ENCODE results near the gene CCNA2. TPM values are rescaled to one million over a fixed set of nuclear protein-coding genes. Genes with fewer than 3 reads are reported as not detected.
A peak's percentile ranks its signal among the peaks of the same experiment; 100 is the strongest.

CCNA2 gene
- total RNA-seq, 2 experiments from 2014 or later = 149 to 162 TPM

DNA sequence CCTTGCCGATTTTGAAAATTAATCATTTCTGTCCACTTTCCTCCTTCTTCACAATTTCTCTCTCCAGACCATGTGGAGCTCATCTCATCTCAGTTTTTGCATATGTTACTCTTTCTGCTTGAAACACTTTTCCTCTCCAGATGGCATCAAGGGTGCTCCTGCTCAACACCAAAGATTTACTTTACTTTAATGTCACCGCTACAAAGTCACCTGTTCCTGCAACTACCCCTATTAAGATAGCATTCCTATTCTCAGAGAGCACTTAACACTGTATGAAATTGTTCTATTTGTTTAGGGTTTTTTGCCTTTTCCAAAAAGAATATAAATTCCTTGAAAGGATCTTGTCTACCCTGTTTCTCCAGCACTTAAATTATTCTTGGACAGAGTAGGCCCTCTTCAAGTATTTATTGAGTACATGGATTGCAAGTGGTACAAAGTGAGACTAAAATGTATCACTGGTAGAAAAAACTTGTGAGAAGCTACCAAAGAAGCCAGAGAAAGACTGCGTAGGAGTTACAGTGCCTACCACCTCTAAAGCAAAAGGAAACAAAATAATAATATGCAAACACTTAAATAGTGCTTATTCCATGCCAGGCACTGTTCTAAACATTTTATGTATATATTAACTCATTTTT lies 23.7 kb downstream of the CCNA2 start:
- BruUV-seq (replicated peaks) = no TSS peak
- ChIA-PET POLR2A (interaction anchor here (0.6 to 3.8 kb wide), 9 partner anchors 9 to 173 kb away, joined by 3 to 22 read pairs (median 3); partner anchors contain the start of genes BBS7 and CCNA2), CTCF (ENCODE audit: unreplicated experiment) (no interaction called here)
- TF ChIP-seq, protein P1, sequence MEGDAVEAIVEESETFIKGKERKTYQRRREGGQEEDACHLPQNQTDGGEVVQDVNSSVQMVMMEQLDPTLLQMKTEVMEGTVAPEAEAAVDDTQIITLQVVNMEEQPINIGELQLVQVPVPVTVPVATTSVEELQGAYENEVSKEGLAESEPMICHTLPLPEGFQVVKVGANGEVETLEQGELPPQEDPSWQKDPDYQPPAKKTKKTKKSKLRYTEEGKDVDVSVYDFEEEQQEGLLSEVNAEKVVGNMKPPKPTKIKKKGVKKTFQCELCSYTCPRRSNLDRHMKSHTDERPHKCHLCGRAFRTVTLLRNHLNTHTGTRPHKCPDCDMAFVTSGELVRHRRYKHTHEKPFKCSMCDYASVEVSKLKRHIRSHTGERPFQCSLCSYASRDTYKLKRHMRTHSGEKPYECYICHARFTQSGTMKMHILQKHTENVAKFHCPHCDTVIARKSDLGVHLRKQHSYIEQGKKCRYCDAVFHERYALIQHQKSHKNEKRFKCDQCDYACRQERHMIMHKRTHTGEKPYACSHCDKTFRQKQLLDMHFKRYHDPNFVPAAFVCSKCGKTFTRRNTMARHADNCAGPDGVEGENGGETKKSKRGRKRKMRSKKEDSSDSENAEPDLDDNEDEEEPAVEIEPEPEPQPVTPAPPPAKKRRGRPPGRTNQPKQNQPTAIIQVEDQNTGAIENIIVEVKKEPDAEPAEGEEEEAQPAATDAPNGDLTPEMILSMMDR (conservative IDR thresholded peaks at IDR 0.05; ENCODE audit: low read length) = no peak
- TF ChIP-seq EZH2phosphoT487 (IDR thresholded peaks at IDR 0.05; ENCODE audit: borderline replicate concordance, low read depth, low read length) = no peak
- no peak for DNase-seq (ENCODE audit: low spot score)
- peak overlapping the region; percentile 96; the same call in 1 of the 2 replicates for H2AFZ ChIP-seq (ENCODE audit: low read length)
- no peaks in the 10 kb centered on the region for H4K20me1 ChIP-seq (ENCODE audit: insufficient read depth, low read length)
- H3K27ac ChIP-seq (ENCODE audit: low read depth, low read length, poor library complexity, severe bottlenecking) = peak overlapping the region; percentile 87
- H3K9me2 ChIP-seq (ENCODE audit: insufficient read depth, low read length) = no peaks in the 10 kb centered on the region
- peak overlapping the region; percentile 97 for H3K4me2 ChIP-seq (ENCODE audit: low read length)
- peaks cover 38% of the 10 kb centered on the region for H3K79me2 ChIP-seq (ENCODE audit: insufficient read depth, low read depth, low read length)
- H3K36me3 ChIP-seq (ENCODE audit: insufficient read depth, low read length) = peaks cover 24% of the 10 kb centered on the region
- H3K4me3 ChIP-seq (ENCODE audit: low read depth, low read length, poor library complexity, severe bottlenecking) = peak overlapping the region; percentile 95
- no peaks in the 10 kb centered on the region for H3K9me3 ChIP-seq (ENCODE audit: low read length)
- peaks cover 45% of the 10 kb centered on the region for H3K4me1 ChIP-seq (ENCODE audit: insufficient read depth, low read length, poor library complexity, severe bottlenecking)
- intact Hi-C loops (cut with micrococcal nuclease; ENCODE audit: unreplicated experiment) = no loop called here

DNA sequence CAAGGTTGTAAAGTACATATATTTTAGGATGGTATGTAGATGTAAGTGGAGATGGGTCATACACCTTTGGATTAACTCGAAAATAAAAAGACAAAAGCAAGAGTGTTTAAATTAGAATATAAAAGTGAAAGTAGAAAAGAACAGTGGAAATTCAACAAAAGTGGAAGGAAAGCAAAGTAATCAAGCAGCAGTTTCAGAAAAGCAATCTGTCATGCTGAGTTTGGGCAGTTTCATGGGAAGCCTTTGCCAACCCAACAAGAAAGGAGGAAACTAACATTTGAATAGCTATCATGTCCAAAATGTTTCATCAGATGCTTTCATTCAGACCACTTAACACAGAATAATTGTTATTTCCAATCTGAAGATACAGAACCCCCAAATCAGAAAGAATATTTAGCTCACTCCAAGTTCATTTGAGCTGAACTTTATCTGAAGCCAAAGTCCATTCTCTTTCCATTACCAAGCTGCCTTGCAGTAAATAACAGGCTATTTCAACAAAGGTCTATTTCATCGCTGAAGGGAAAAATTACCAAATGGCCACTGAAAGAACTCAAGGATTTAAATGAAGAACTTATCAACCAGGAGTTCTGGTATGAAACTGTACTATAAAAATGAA lies 24.4 kb downstream of the CCNA2 start:
- H3K4me2 ChIP-seq (ENCODE audit: low read length) = peak overlapping the region; percentile 97

More for the DNA sequence above, 24.4 kb downstream of the CCNA2 start:
- H3K27ac ChIP-seq (ENCODE audit: low read depth, low read length, poor library complexity, severe bottlenecking) = no peak overlapping the region
- no TSS peak for BruUV-seq (replicated peaks)
- peaks cover 31% of the 10 kb centered on the region for H3K79me2 ChIP-seq (ENCODE audit: insufficient read depth, low read depth, low read length)
- no peaks in the 10 kb centered on the region for H3K9me2 ChIP-seq (ENCODE audit: insufficient read depth, low read length)
- no peaks in the 10 kb centered on the region for H3K9me3 ChIP-seq (ENCODE audit: low read length)
- no peaks in the 10 kb centered on the region for H4K20me1 ChIP-seq (ENCODE audit: insufficient read depth, low read length)
- peaks cover 45% of the 10 kb centered on the region for H3K4me1 ChIP-seq (ENCODE audit: insufficient read depth, low read length, poor library complexity, severe bottlenecking)
- TF ChIP-seq, protein P1 (conservative IDR thresholded peaks at IDR 0.05; ENCODE audit: low read length) = no peak
- no peak for TF ChIP-seq EZH2phosphoT487 (IDR thresholded peaks at IDR 0.05; ENCODE audit: borderline replicate concordance, low read depth, low read length)
- no peak for DNase-seq (ENCODE audit: low spot score)
- intact Hi-C loops (cut with micrococcal nuclease; ENCODE audit: unreplicated experiment) = no loop called here
- no peak overlapping the region for H3K4me3 ChIP-seq (ENCODE audit: low read depth, low read length, poor library complexity, severe bottlenecking)
- H2AFZ ChIP-seq (ENCODE audit: low read length) = peak overlapping the region; percentile 96
- POLR2A ChIA-PET = interaction anchor here (0.6 to 3.8 kb wide), 8 partner anchors 9 to 174 kb away, joined by 3 to 22 read pairs (median 3); partner anchors contain the start of genes BBS7 and CCNA2
- H3K36me3 ChIP-seq (ENCODE audit: insufficient read depth, low read length) = peaks cover 17% of the 10 kb centered on the region
- CTCF ChIA-PET (ENCODE audit: unreplicated experiment) = no interaction called here

All from OCI-LY7 (cell line).